A673 (cell line): ENCODE data around the gene WDR18. TPM values are rescaled to one million over a fixed set of nuclear protein-coding genes. Genes with fewer than 3 reads are reported as not detected.

Experiments used
- BruUV-seq: library from RNA; stranded (reverse); fragments of 400-500 nt; replicated peaks from 2 replicates; lab custom pipeline; 2021; lab: Mats Ljungman, UMichigan
- CTCF ChIA-PET: fragments of 300-600 bp; sonication (Branson Sonifier 250); formaldehyde crosslinking; loops from one replicate; lab custom pipeline; 2022; ENCODE audit warnings: antibody characterized with exemption; lab: Charles Lee
- POLR2A ChIA-PET: fragments of 300-600 bp; sonication (Branson Sonifier 250); formaldehyde crosslinking; loops from one replicate; lab custom pipeline; 2022; ENCODE audit warnings: antibody characterized with exemption; ENCODE audit not compliant: low non-redundant PET; lab: Charles Lee
- DNase-seq: peaks from one replicate; pipeline ENCODE4 v3.0.0-alpha.2; 2015; ENCODE audit warnings: low spot score
- H3K27ac ChIP-seq: fragments of 200-600 bp; sonication (generic); 2 replicates; pipeline ENCODE4 v1.5.1; 2016; ENCODE audit warnings: mixed run types, low read depth, mild to moderate bottlenecking, mixed read lengths, antibody characterized with exemption, low read length; ENCODE audit not compliant: poor library complexity, severe bottlenecking
- H3K27me3 ChIP-seq: fragments of 200-600 bp; sonication (generic); replicated peaks from 2 replicates; pipeline ENCODE4 v1.6.1; 2017; ENCODE audit warnings: mixed run types, low read depth, mild to moderate bottlenecking, mixed read lengths, antibody characterized with exemption, low read length; ENCODE audit not compliant: insufficient read depth, poor library complexity
- H3K36me3 ChIP-seq: fragments of 200-600 bp; sonication (generic); 2 replicates; pipeline ENCODE4 v1.6.1; 2016; ENCODE audit warnings: mixed run types, mild to moderate bottlenecking, mixed read lengths, antibody characterized with exemption, low read length; ENCODE audit not compliant: insufficient read depth, poor library complexity, severe bottlenecking
- H3K4me1 ChIP-seq: fragments of 200-600 bp; sonication (generic); 2 replicates; pipeline ENCODE4 v1.6.1; 2017; ENCODE audit warnings: mixed run types, mild to moderate bottlenecking, mixed read lengths, antibody characterized with exemption, low read length; ENCODE audit not compliant: insufficient read depth, poor library complexity, severe bottlenecking
- H3K4me3 ChIP-seq: fragments of 200-600 bp; sonication (generic); 2 replicates; pipeline ENCODE4 v1.5.1; 2016; ENCODE audit warnings: low read depth, mixed run types, mild to moderate bottlenecking, mixed read lengths, low read length; ENCODE audit not compliant: poor library complexity, severe bottlenecking
- H3K9me3 ChIP-seq: fragments of 200-600 bp; sonication (generic); 2 replicates; pipeline ENCODE4 v1.6.1; 2016; ENCODE audit warnings: mixed run types, low read depth, mild to moderate bottlenecking, mixed read lengths, antibody characterized with exemption, low read length; ENCODE audit not compliant: poor library complexity, severe bottlenecking
- EZH2 ChIP-seq: fragments of 200-600 bp; sonication (generic); IDR thresholded peaks from 2 replicates; pipeline ENCODE4 v1.6.1; 2017; ENCODE audit warnings: borderline replicate concordance, low read depth, mild to moderate bottlenecking, mixed read lengths, antibody characterized with exemption, low read length; ENCODE audit not compliant: poor library complexity, severe bottlenecking
- intact Hi-C: fragments of 100-400 bp; cut with micrococcal nuclease; formaldehyde crosslinking; loops from one replicate; pipeline ENCODE4 v1.10.0; 2022; ENCODE audit not compliant: unreplicated experiment
- total RNA-seq: library from RNA; stranded (reverse); gene quantifications from 2 replicates; pipeline ENCODE4 v1.2.3, GENCODE V29; 2021
- TF ChIP-seq, protein P1 (sequence below): fragments of 300-800, 200-600 bp; sonication (generic); conservative IDR thresholded peaks from 2 replicates; pipeline ENCODE4 v1.5.1; 2017; ENCODE audit warnings: low read depth, mild to moderate bottlenecking, antibody characterized with exemption, low read length, moderate library complexity, mixed read lengths

WDR18 gene
- total RNA-seq, 1 experiment from 2014 or later: 109 TPM

DNA sequence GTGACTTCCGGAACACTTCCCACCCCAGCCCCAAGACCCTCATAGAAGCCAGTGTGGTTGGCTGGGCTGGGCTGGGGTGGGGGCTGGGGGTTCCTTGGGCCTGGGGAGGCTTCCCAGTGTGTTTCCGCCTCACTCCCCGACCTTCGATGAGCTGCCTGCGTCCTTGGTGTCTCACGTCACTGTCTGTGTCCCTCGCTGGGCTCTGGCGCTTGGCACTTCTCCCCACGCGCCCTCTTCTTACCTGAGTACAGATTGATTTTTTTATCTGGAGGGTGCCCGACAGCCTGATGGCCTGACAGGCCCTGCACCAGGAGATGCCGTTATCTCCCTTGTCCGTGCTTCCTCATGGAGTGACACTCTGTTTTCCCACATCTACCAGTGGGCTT, 8.5 kb downstream of the WDR18 start:
- Histone ChIP-seq H3K4me1 (peaks cover 12% of the 10 kb centered on the region), H3K36me3 (peaks cover 25% of the 10 kb centered on the region), H3K9me3 (no peaks in the 10 kb centered on the region), H3K27me3 (peaks cover 16% of the 10 kb centered on the region), H3K27ac (no peak overlapping the region), H3K4me3 (no peak overlapping the region)
- DNase-seq: no peak
- BruUV-seq: no TSS peak
- CTCF ChIA-PET: no interaction called here
- intact Hi-C loops: no loop called here
- POLR2A ChIA-PET: interaction anchor here (0.6 kb wide), 1 partner anchor 99 kb away, joined by 3 read pairs; no protein-coding TSS in a partner anchor
- TF ChIP-seq EZH2: no peak
- TF ChIP-seq, protein P1, sequence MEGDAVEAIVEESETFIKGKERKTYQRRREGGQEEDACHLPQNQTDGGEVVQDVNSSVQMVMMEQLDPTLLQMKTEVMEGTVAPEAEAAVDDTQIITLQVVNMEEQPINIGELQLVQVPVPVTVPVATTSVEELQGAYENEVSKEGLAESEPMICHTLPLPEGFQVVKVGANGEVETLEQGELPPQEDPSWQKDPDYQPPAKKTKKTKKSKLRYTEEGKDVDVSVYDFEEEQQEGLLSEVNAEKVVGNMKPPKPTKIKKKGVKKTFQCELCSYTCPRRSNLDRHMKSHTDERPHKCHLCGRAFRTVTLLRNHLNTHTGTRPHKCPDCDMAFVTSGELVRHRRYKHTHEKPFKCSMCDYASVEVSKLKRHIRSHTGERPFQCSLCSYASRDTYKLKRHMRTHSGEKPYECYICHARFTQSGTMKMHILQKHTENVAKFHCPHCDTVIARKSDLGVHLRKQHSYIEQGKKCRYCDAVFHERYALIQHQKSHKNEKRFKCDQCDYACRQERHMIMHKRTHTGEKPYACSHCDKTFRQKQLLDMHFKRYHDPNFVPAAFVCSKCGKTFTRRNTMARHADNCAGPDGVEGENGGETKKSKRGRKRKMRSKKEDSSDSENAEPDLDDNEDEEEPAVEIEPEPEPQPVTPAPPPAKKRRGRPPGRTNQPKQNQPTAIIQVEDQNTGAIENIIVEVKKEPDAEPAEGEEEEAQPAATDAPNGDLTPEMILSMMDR: no peak

DNA sequence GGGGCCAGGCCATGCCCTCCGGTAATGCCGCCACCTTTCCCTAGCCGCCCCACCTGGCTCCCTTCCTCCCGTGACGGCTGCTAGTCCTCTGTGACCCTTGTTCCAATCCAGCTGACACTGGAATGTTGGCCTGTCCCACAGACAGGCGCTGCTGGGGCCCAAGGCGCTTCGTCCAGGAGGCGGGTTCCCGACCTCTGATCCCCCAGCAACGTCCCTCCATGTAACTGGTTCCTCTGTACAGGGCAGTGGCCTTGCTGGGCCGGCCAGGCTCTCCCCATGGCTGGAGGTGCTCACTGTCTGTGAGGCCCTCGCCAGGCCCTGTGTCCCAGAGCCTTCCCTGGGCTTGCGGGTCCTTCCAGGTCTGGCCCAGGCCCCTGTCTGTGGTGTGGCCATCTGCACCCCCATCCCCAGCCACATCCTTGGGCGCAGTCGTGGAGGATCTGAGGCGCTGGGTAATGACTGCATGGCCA, 9.3 kb downstream of the WDR18 start:
- ChIA-PET CTCF (no interaction called here), POLR2A (interaction anchor here (0.6 kb wide), 1 partner anchor 99 kb away, joined by 3 read pairs; no protein-coding TSS in a partner anchor)
- BruUV-seq: no TSS peak
- intact Hi-C loops: no loop called here
- TF ChIP-seq, protein P1: no peak
- TF ChIP-seq EZH2: no peak
- Histone ChIP-seq H3K36me3 (peaks cover 25% of the 10 kb centered on the region), H3K4me3 (no peak overlapping the region), H3K9me3 (no peaks in the 10 kb centered on the region), H3K4me1 (peaks cover 15% of the 10 kb centered on the region), H3K27ac (no peak overlapping the region), H3K27me3 (peaks cover 24% of the 10 kb centered on the region)
- DNase-seq: no peak

DNA sequence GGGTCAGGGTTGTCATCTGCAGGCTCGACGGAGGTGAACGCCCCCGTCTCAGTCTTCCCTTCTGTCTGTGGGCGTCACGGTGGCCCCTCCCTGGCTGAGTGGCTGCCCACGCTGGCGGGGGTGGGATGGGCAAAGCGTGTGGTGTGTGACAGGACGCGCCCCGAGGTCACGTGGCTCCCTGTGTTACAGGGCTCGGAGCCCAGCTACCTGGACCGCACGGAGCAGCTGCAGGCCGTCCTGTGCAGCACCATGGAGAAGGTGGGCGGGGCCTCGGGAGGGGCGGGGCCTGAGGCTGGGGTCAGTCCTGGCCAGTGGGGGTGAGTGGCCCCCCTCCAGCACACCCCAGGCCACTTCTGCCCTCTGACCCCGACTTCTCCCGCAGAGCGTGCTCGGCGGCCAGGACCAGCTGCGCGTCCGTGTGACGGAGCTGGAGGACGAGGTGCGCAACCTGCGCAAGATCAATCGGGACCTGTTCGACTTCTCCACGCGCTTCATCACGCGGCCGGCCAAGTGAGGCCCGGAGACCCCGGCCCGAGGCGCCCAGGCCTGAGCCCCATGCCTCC, 9.8 kb downstream of the WDR18 start:
- POLR2A ChIA-PET: no interaction called here
- BruUV-seq: no TSS peak
- intact Hi-C loops: no loop called here
- H3K36me3 ChIP-seq: peaks cover 25% of the 10 kb centered on the region
- CTCF ChIA-PET: no interaction called here
- peaks cover 28% of the 10 kb centered on the region for H3K27me3 ChIP-seq
- no peak overlapping the region for H3K4me3 ChIP-seq
- TF ChIP-seq EZH2: no peak
- TF ChIP-seq, protein P1: no peak
- DNase-seq: no peak
- H3K9me3 ChIP-seq: no peaks in the 10 kb centered on the region
- peaks cover 18% of the 10 kb centered on the region for H3K4me1 ChIP-seq
- H3K27ac ChIP-seq: no peak overlapping the region
